Superior temporal gyrus (tissue), 1 donor: ENCODE data around the gene ITSN2.
"Not testable (repeated sequence)": the region's sequence is repeated elsewhere in the genome, so short reads cannot be mapped to it uniquely, and the experiment has no call there.

Source experiments
- DNase-seq: peaks from one replicate; pipeline ENCODE4 v3.0.0-alpha.2; 2016; ENCODE audit errors: extremely low spot score

ITSN2 gene

GRCh38 chr2:24214880-24215279 lies 145.5 kb downstream of the ITSN2 start:
- no peak for DNase-seq

- DNase-seq: no peak
Observed at GRCh38 chr2:24211408-24211807, 148.9 kb downstream of the ITSN2 start.

GRCh38 chr2:24210723-24211122 lies 149.6 kb downstream of the ITSN2 start:
- no peak for DNase-seq

GRCh38 chr2:24210106-24210455 lies 150.3 kb downstream of the ITSN2 start:
- no peak for DNase-seq

GRCh38 chr2:24209389-24210105 lies 150.8 kb downstream of the ITSN2 start:
- DNase-seq: no peak

DNA sequence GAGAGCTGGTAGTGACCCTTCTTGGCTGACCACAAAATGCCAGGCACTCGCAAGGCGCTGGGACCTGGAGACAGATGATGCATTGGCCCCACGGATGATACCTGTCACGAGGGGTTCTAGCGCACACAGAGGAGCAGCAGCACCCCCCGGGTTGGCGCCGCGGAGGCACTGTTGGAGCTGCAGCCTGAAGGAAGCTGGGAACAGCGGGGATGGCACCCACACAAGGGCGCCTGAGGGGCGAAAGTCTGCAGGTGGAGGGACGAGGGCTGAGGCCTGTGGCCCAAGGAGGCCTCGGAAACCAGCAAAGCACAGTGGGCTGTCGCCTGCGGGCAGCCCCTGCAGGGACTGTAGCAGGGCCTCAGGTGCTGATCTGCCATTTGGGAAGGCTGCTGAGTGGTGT lies 151.8 kb downstream of the ITSN2 start:
- no peak for DNase-seq

GRCh38 chr2:24207359-24207758 lies 153.0 kb downstream of the ITSN2 start:
- DNase-seq: no peak

GRCh38 chr2:24206714-24207113 lies 153.6 kb downstream of the ITSN2 start:
- no peak for DNase-seq

DNA sequence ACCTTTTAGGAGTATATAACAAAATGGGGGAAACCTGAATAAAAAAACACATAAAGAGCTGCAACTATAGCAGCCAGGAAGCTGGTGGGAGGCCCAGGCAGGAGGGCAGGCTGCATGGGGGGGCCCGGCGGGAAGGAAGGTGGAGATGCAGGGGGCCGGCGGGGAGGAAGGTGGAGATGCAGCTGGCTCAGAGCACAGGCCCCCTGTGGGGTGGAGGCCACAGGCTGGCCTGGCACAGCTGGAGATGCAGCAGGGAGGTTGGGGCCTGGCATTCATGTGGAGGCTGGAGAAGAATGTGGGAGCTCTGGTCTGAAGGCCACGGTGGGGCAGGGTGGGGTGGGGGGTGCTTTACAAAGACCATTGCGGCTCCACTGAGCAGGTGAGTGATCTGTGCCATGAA lies 154.1 kb downstream of the ITSN2 start:
- DNase-seq: no peak

DNA sequence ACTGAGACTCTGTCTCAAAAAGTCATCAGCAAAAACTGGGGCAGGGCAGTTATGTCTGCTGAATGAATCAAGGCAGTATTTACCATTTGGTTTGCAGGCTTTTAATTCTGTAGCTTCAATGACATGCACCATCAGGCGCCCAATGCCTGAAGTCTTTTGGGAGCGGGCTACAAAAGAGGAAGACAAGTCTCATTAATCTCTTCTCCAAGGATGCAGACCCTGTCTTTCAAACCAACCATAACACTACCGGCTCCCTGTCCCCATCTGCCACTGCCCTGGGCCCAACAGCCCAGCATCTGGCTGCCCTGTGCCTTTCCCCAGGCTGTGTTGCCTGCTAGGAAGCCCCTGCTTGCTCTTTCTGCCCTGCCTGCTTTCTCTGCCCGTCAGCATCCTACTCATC lies 155.2 kb downstream of the ITSN2 start:
- no peak for DNase-seq

DNA sequence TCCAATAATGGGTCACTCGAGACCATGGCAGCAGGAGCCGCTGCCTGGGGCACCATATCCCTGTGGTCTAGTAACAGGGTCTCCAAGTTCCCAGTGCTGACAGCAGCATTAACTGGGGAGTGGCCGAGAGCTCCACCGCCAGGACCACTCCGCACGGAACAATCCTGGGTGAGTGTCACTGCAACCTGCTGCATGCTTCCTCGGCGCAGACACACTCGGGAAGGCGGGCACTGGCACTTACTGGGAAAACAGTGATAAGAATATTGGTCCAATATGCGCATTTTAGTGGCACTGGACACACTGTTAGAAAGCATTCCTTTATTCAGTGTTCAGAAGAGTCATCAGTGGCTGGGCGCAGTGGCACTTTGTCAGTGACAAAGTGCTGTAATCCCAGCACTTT lies 155.8 kb downstream of the ITSN2 start:
- DNase-seq: no peak

DNA sequence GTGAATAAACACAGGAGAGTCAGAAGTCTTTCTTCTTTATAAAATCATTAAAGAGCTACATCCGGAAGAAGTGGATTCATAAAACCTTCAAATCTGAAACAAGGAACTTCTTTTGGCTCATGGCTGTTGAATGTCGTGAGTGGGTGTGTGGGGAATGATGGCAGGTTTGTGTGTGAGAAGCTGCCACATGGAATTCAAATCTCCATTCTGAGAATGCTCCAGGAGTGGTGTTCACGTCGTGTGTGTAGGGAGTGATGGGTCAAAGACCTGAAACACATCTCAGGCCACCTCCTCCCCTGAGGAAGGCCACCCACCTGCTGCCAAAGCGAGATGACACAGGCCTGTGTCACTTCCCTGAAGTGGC lies 156.6 kb downstream of the ITSN2 start:
- DNase-seq: no peak

- no peak for DNase-seq
Observed at GRCh38 chr2:24203029-24203786, 157.1 kb downstream of the ITSN2 start.

DNA sequence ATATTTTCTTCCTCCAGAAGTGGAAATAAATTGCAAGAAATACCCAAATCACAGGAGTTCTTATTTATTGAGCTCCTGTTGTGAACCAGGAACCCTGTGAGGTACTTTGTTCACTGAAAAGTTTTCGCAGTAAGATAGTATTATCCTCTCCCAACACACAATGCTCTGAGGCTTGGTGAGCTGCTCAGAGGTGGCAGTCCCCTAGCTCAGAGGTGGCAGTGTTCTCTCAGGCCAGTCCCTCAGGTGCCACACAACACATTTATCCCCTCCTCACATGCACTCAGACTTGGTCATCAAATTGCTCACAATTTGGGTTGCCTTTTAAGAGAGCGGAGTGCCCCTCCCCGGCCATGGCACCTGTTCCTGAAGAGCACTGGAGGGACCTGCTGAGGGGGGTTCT lies 159.5 kb downstream of the ITSN2 start:
- DNase-seq: no peak

- DNase-seq: no peak
Observed at GRCh38 chr2:24199968-24200590, 160.3 kb downstream of the ITSN2 start.

- not testable (repeated sequence) for DNase-seq
Observed at GRCh38 chr2:24197213-24197612, 163.1 kb downstream of the ITSN2 start.

GRCh38 chr2:24191848-24192247 lies 168.5 kb downstream of the ITSN2 start:
- no peak for DNase-seq

- no peak for DNase-seq
Observed at GRCh38 chr2:24191156-24191555, 169.2 kb downstream of the ITSN2 start.

- no peak for DNase-seq
Observed at GRCh38 chr2:24190503-24190902, 169.8 kb downstream of the ITSN2 start.

GRCh38 chr2:24189551-24189950 lies 170.8 kb downstream of the ITSN2 start:
- DNase-seq: no peak

DNA sequence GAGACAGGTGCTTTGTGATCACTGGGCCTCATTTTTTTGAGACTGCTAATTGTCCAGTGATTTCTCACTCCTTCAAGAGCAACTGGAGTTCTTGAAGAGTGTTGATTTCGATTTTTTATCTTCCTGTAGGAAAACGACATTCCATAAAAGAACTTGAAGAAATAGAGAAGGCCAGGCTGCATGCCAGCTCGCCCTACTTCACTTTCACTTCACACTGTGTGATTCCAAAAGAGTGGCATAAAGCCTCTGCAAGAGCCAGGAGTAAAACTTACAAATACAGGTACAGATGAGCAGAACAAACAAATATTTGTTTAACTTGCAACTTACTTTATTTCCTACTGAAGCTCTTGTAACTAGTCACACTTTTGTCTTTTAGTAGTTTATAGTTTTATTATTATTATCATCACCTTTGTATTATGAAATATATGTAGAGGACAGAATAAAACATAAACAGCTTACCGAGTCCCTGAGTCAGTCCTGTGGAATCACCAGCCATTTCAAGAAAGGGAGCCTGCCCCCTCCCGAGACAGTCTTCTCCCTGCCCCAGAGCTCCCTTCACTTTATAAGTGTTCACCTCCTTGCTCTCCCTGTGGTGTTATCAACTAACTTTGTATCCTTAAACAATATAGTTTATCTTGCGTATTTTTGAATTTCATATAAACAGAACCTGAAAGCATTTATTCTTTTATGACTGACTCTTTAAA lies 176.8 kb downstream of the ITSN2 start:
- DNase-seq: no peak

- no peak for DNase-seq
Observed at GRCh38 chr2:24182507-24182906, 177.8 kb downstream of the ITSN2 start.

DNA sequence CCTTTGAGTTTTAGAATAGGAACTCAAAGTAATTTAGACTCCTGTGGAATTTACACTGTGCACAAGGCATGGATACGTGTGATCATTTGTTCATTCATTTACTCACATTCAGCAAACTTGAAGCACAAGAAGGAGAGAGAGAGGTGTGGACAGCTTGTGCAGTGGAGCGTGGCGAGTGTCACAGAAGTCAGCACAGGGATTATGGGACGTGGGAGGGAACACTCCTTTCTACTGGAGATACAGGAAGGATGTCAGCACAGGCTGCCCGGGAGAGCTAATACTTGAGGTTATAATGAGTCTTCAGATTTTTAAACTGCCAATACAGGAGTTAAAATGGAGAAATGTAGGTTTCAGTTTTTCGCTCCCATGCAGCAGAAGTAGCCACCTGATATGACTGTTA lies 178.5 kb downstream of the ITSN2 start:
- DNase-seq: no peak
